ENCODE data around the gene AGBL1.

DNA sequence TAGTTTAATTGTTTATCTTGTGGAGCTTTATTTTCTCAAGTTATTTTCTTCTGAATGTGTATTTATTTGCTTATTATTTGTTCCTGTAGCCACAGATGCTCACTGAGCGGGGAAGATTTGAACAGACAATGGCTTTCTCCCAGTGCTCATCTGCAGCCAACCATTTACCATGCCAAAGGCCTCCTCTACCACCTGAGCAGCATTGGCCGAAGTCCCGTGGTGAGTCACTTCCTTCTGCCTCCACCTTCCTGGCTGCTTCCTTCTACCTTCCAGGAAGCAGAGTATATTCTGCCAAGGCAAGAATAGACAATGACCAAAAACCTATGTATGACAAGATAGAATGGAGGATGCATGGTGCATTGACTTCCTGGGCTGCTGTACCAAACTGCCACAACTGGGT is 443.1 kb downstream of the AGBL1 start:
- TF ChIP-seq CTCF (conservative IDR thresholded peaks at IDR 0.05 in 1 of 2, IDR thresholded peaks at IDR 0.05 in 1 of 2; ENCODE audit: extremely low read depth in 1 of 2, insufficient read depth in 1 of 2, low read depth in 1 of 2, low read length in 2 of 2) (no peak), EZH2 (IDR thresholded peaks at IDR 0.05; ENCODE audit: borderline replicate concordance, low read length) (no peak)
